Activated B cell treated with CpG ODN at 0.5 μM for 24 hours (primary cell): ENCODE data around the gene MYOZ2. TPM values are rescaled to one million over a fixed set of nuclear protein-coding genes. Genes with fewer than 3 reads are reported as not detected.

Experiments used
- ATAC-seq: fragments of 200-7000 bp; cut with Tn5 transposase; one replicate; pipeline ENCODE4 v1.10.0; 2021; ENCODE audit warnings: low read depth, mild to moderate bottlenecking, moderate library complexity
- CTCF ChIA-PET: fragments of 350-600 bp; sonication (Branson Sonifier 250); formaldehyde crosslinking; loops from one replicate; lab custom pipeline; 2021; ENCODE audit warnings: antibody characterized with exemption; lab: Charles Lee
- POLR2A ChIA-PET: fragments of 350-600 bp; sonication (Branson Sonifier 250); formaldehyde crosslinking; loops from one replicate; lab custom pipeline; 2021; ENCODE audit warnings: antibody characterized with exemption; lab: Charles Lee
- DNase-seq: peaks from one replicate; pipeline ENCODE4 v3.0.0; 2022
- H3K27ac Mint-ChIP-seq: one replicate; pipeline ENCODE4 v1.8.0; 2020; ENCODE audit warnings: mixed read lengths
- H3K27me3 Mint-ChIP-seq: one replicate; pipeline ENCODE4 v1.8.0; 2021; ENCODE audit warnings: mixed read lengths
- H3K36me3 Mint-ChIP-seq: one replicate; pipeline ENCODE4 v1.8.0; 2021; ENCODE audit warnings: low read depth, mixed read lengths
- H3K4me1 Mint-ChIP-seq: one replicate; pipeline ENCODE4 v1.8.0; 2021; ENCODE audit warnings: mixed read lengths
- H3K4me3 Mint-ChIP-seq: one replicate; pipeline ENCODE4 v1.8.0; 2020; ENCODE audit warnings: mild to moderate bottlenecking, mixed read lengths
- H3K9me3 Mint-ChIP-seq: one replicate; pipeline ENCODE4 v1.8.0; 2020; ENCODE audit warnings: mixed read lengths
- CTCF ChIP-seq: fragments of 200-600 bp; IDR thresholded peaks from one replicate; pipeline ENCODE4 v1.8.0; 2022; ENCODE audit warnings: antibody characterized with exemption, mild to moderate bottlenecking
- intact Hi-C: fragments of 100-400 bp; cut with micrococcal nuclease; formaldehyde crosslinking; loops from one replicate; pipeline ENCODE4 v1.15.1; 2024
- total RNA-seq: library from RNA; stranded (reverse); gene quantifications from 2 replicates; pipeline ENCODE4 v1.2.3, GENCODE V29; 2022

Gene MYOZ2
- total RNA-seq, 1 donor from 2014 or later, result not detected

- Mint-ChIP-seq H3K27me3 (peaks cover 6% of the 10 kb centered on the region), H3K27ac (no peak overlapping the region), H3K36me3 (no peaks in the 10 kb centered on the region), H3K9me3 (no peaks in the 10 kb centered on the region), H3K4me1 (peaks cover 3% of the 10 kb centered on the region), H3K4me3 (no peak overlapping the region)
- intact Hi-C loops, result no loop called here
- DNase-seq (no peak), ATAC-seq (no peak)
- CTCF ChIA-PET, result no interaction called here
- TF ChIP-seq CTCF, result no peak
- POLR2A ChIA-PET, result no interaction called here
Observed at GRCh38 chr4:119098306-119098705, 37.3 kb upstream of the MYOZ2 start.

GRCh38 chr4:119099227-119099810 lies 36.3 kb upstream of the MYOZ2 start:
- ChIA-PET CTCF (no interaction called here), POLR2A (no interaction called here)
- DNase-seq (no peak), ATAC-seq (no peak)
- Mint-ChIP-seq H3K36me3 (no peaks in the 10 kb centered on the region), H3K4me1 (peaks cover 3% of the 10 kb centered on the region), H3K27me3 (peaks cover 5% of the 10 kb centered on the region), H3K9me3 (no peaks in the 10 kb centered on the region), H3K4me3 (no peak overlapping the region), H3K27ac (no peak overlapping the region)
- TF ChIP-seq CTCF, result no peak
- intact Hi-C loops, result no loop called here

- ChIA-PET CTCF (no interaction called here), POLR2A (no interaction called here)
- intact Hi-C loops, result no loop called here
- Mint-ChIP-seq H3K36me3 (no peaks in the 10 kb centered on the region), H3K9me3 (no peaks in the 10 kb centered on the region), H3K4me3 (no peak overlapping the region), H3K27me3 (peaks cover 5% of the 10 kb centered on the region), H3K27ac (no peak overlapping the region), H3K4me1 (peaks cover 3% of the 10 kb centered on the region)
- no peak for ATAC-seq
- TF ChIP-seq CTCF, result no peak
- DNase-seq, result no peak
Observed at GRCh38 chr4:119100655-119101054, 35.0 kb upstream of the MYOZ2 start.

GRCh38 chr4:119103263-119103662 lies 32.4 kb upstream of the MYOZ2 start:
- H3K4me3 Mint-ChIP-seq, result no peak overlapping the region
- intact Hi-C loops, result no loop called here
- no peak for TF ChIP-seq CTCF
- no peak for DNase-seq
- H3K36me3 Mint-ChIP-seq, result no peaks in the 10 kb centered on the region
- H3K27ac Mint-ChIP-seq, result no peak overlapping the region
- POLR2A ChIA-PET, result no interaction called here
- no peaks in the 10 kb centered on the region for H3K9me3 Mint-ChIP-seq
- CTCF ChIA-PET, result no interaction called here
- no peaks in the 10 kb centered on the region for H3K27me3 Mint-ChIP-seq
- H3K4me1 Mint-ChIP-seq, result no peaks in the 10 kb centered on the region
- no peak for ATAC-seq

GRCh38 chr4:119104644-119105273 lies 30.9 kb upstream of the MYOZ2 start:
- ChIA-PET CTCF (no interaction called here), POLR2A (no interaction called here)
- Mint-ChIP-seq H3K27ac (no peak overlapping the region), H3K4me1 (no peaks in the 10 kb centered on the region), H3K4me3 (no peak overlapping the region), H3K36me3 (no peaks in the 10 kb centered on the region), H3K9me3 (no peaks in the 10 kb centered on the region), H3K27me3 (no peaks in the 10 kb centered on the region)
- intact Hi-C loops, result no loop called here
- TF ChIP-seq CTCF, result no peak
- no peak for DNase-seq
- ATAC-seq, result no peak
